HG03520 (cell line): ENCODE data around the gene EMILIN1.
A peak's percentile ranks its signal among the peaks of the same experiment; 100 is the strongest.

Experiments
- ATAC-seq: cut with Tn5 transposase; IDR thresholded peaks from one replicate; pipeline ENCODE4 v1.9.1; 2021; ENCODE audit warnings: mild to moderate bottlenecking, moderate library complexity; ENCODE audit not compliant: unreplicated experiment

EMILIN1 gene

GRCh38 chr2:27079233-27080139, 1.1 kb downstream of the EMILIN1 start:
- no peak for ATAC-seq

- no peak for ATAC-seq
Observed at GRCh38 chr2:27080140-27080469, 1.7 kb downstream of the EMILIN1 start.

GRCh38 chr2:27080603-27080936, 2.2 kb downstream of the EMILIN1 start:
- no peak for ATAC-seq

- ATAC-seq: no peak
Observed at GRCh38 chr2:27081984-27082772, 3.8 kb downstream of the EMILIN1 start.

GRCh38 chr2:27082773-27083409, 4.5 kb downstream of the EMILIN1 start:
- no peak for ATAC-seq

- no peak for ATAC-seq
Observed at GRCh38 chr2:27083410-27084296, 5.2 kb downstream of the EMILIN1 start.

- no peak for ATAC-seq
Observed at GRCh38 chr2:27084297-27085061, 6.1 kb downstream of the EMILIN1 start.

GRCh38 chr2:27085062-27085672, 6.8 kb downstream of the EMILIN1 start:
- ATAC-seq: no peak

GRCh38 chr2:27085673-27086089, 7.3 kb downstream of the EMILIN1 start:
- ATAC-seq: peak; percentile 7

GRCh38 chr2:27086090-27086723, 7.8 kb downstream of the EMILIN1 start:
- peak; percentile 63 for ATAC-seq

GRCh38 chr2:27086724-27087593, 8.5 kb downstream of the EMILIN1 start, which contains the start of gene KHK:
Gene KHK (plus strand): TSS chr2:27086772. CDS start chr2:27087260, 488 bp downstream.
- ATAC-seq: no peak

- ATAC-seq: no peak
Observed at GRCh38 chr2:27087823-27088410, 9.5 kb downstream of the EMILIN1 start.

GRCh38 chr2:27088634-27089033, 10.2 kb downstream of the EMILIN1 start:
- no peak for ATAC-seq

GRCh38 chr2:27089111-27089954, 10.9 kb downstream of the EMILIN1 start:
- ATAC-seq: no peak

- ATAC-seq: no peak
Observed at GRCh38 chr2:27091746-27092695, 13.6 kb downstream of the EMILIN1 start.
